ENCODE results near the gene FBRS.

The FBRS gene

DNA sequence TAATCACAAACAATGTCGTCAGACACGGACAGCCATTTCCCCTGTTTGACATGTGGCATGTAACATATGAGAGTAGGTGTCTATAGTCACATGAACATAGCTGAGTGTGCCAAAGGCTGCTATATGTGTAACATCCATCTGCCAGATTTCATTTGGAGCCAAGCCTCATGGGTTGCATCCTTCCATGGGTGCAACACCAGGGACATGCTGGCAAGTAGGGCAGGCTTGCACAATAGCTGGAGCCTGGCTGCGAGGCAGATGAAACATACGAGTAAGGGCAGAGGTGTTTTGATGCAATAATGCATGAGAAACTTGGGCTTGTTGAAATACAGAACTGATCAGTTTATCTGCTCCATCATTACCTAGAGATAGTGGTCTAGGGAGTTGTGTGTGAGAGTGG, 39.0 kb upstream of the FBRS start:
- DNase-seq (ENCODE audit: extremely low spot score) = no peak
- CTCF ChIA-PET = interaction anchor here (0.8 to 2.6 kb wide), 2 partner anchors 10 to 62 kb away, joined by 3 to 15 read pairs; no protein-coding TSS in a partner anchor
- TF ChIP-seq ELF4 (IDR thresholded peaks at IDR 0.05) (no peak), HDGF (IDR thresholded peaks at IDR 0.05; ENCODE audit: borderline replicate concordance) (no peak), FOXM1 (IDR thresholded peaks at IDR 0.05; ENCODE audit: borderline replicate concordance) (no peak), LEF1 (IDR thresholded peaks at IDR 0.05; ENCODE audit: borderline replicate concordance) (no peak), CTBP1 (IDR thresholded peaks at IDR 0.05; ENCODE audit: borderline replicate concordance) (no peak), SUZ12 (IDR thresholded peaks at IDR 0.05) (no peak), SP1 (IDR thresholded peaks at IDR 0.05) (no peak), FOXA1 (IDR thresholded peaks at IDR 0.05) (no peak), FOXK2 (IDR thresholded peaks at IDR 0.05) (no peak)
- POLR2A ChIA-PET = interaction anchor here (0.7 to 2.2 kb wide), 9 partner anchors 7 to 189 kb away, joined by 3 to 14 read pairs (median 4); partner anchors contain the start of genes DCTPP1, FBRS, ZNF688 and ZNF689

GRCh38 chr16:30619638-30620037, 38.6 kb upstream of the FBRS start:
- CTCF ChIA-PET = interaction anchor here (0.5 to 2.6 kb wide), 4 partner anchors 9 to 187 kb away, joined by 3 to 15 read pairs (median 3); partner anchors contain the start of gene ZNF689
- no peak for DNase-seq (ENCODE audit: extremely low spot score)
- POLR2A ChIA-PET = interaction anchor here (0.7 to 2.2 kb wide), 8 partner anchors 8 to 190 kb away, joined by 3 to 14 read pairs (median 4); partner anchors contain the start of genes DCTPP1, FBRS, ZNF688 and ZNF689
- no peak for TF ChIP-seq FOXK2 (IDR thresholded peaks at IDR 0.05)
- TF ChIP-seq ZNF384 (IDR thresholded peaks at IDR 0.05) = no peak
- no peak for TF ChIP-seq FOXA1 (IDR thresholded peaks at IDR 0.05)
- TF ChIP-seq BHLHE40 (IDR thresholded peaks at IDR 0.05; ENCODE audit: borderline replicate concordance) = no peak
- no peak for TF ChIP-seq PKNOX1 (IDR thresholded peaks at IDR 0.05)
- TF ChIP-seq HDGF (IDR thresholded peaks at IDR 0.05; ENCODE audit: borderline replicate concordance) = no peak
- TF ChIP-seq CTBP1 (IDR thresholded peaks at IDR 0.05; ENCODE audit: borderline replicate concordance) = no peak
- TF ChIP-seq SUZ12 (IDR thresholded peaks at IDR 0.05) = no peak
- TF ChIP-seq ARNT (IDR thresholded peaks at IDR 0.05) = no peak
- no peak for TF ChIP-seq FOXM1 (IDR thresholded peaks at IDR 0.05; ENCODE audit: borderline replicate concordance)
- TF ChIP-seq TARDBP (IDR thresholded peaks at IDR 0.05) = no peak
- no peak for TF ChIP-seq ELF4 (IDR thresholded peaks at IDR 0.05)
- TF ChIP-seq L3MBTL2 (conservative IDR thresholded peaks at IDR 0.05) = no peak
- TF ChIP-seq SP1 (IDR thresholded peaks at IDR 0.05) = no peak
- no peak for TF ChIP-seq LEF1 (IDR thresholded peaks at IDR 0.05; ENCODE audit: borderline replicate concordance)
- no peak for TF ChIP-seq NFRKB (IDR thresholded peaks at IDR 0.05)

DNA sequence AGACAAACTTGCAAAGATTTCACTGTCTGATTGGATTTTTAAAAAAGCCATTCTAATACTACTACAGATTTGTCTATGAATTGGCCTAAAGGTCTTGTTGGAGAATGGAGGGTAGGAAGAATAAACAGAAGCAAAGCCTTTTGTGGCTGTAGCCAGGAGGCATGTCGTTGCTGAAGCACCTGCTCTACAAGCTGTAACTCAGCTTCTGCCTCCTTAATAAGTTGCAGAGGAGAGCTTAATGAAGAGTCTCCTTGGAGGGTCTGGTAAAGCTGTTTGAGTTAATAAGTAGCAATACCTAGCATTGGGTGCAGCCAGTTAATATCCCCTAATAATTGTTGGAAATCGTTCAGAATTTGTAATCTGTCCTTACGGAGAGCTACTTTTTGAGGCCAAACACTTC, 38.1 kb upstream of the FBRS start:
- CTCF ChIA-PET = interaction anchor here (0.5 to 2.6 kb wide), 7 partner anchors 9 to 461 kb away, joined by 3 to 15 read pairs (median 3); partner anchors contain the start of genes DCTPP1 and ZNF689

DNA sequence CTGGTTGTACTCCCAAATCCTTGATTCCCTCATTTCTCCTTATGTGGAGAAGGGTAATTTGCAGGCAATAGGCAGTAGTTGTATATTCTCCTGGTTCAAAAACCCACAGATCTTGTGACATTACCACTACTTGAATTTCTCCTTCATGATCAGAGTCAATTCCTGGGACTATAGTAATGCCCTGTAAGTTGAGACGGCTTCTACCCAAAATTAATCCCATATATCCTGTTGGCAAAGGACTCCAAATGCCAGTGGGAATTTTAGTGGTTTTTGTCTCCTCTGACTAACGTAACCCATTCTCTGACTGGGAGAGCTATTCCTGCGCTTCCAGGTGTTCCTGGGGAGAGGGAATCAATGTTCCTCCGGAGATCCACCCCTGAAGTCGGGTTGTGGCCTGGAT, 36.5 kb upstream of the FBRS start:
- CTCF ChIA-PET = interaction anchor here (1.5 kb wide), 2 partner anchors 10 to 23 kb away, joined by 3 read pairs; no protein-coding TSS in a partner anchor
- DNase-seq (ENCODE audit: extremely low spot score) = no peak

More for the DNA sequence above, 38.1 kb upstream of the FBRS start:
- DNase-seq (ENCODE audit: extremely low spot score) = no peak
- TF ChIP-seq SP1 (IDR thresholded peaks at IDR 0.05) = no peak
- no peak for TF ChIP-seq FOXK2 (IDR thresholded peaks at IDR 0.05)
- no peak for TF ChIP-seq FOXM1 (IDR thresholded peaks at IDR 0.05; ENCODE audit: borderline replicate concordance)
- no peak for TF ChIP-seq ARNT (IDR thresholded peaks at IDR 0.05)
- TF ChIP-seq L3MBTL2 (conservative IDR thresholded peaks at IDR 0.05) = no peak
- TF ChIP-seq ZNF384 (IDR thresholded peaks at IDR 0.05) = no peak
- no peak for TF ChIP-seq CTBP1 (IDR thresholded peaks at IDR 0.05; ENCODE audit: borderline replicate concordance)
- TF ChIP-seq HDGF (IDR thresholded peaks at IDR 0.05; ENCODE audit: borderline replicate concordance) = no peak
- TF ChIP-seq FOXA1 (IDR thresholded peaks at IDR 0.05) = no peak
- TF ChIP-seq SUZ12 (IDR thresholded peaks at IDR 0.05) = no peak
- TF ChIP-seq NFRKB (IDR thresholded peaks at IDR 0.05) = no peak
- TF ChIP-seq BHLHE40 (IDR thresholded peaks at IDR 0.05; ENCODE audit: borderline replicate concordance) = no peak
- TF ChIP-seq PKNOX1 (IDR thresholded peaks at IDR 0.05) = no peak
- no peak for TF ChIP-seq LEF1 (IDR thresholded peaks at IDR 0.05; ENCODE audit: borderline replicate concordance)
- POLR2A ChIA-PET = interaction anchor here (0.7 to 2.2 kb wide), 9 partner anchors 8 to 190 kb away, joined by 3 to 14 read pairs (median 4); partner anchors contain the start of genes DCTPP1, FBRS, ZNF688 and ZNF689

GRCh38 chr16:30622455-30623032, 35.7 kb upstream of the FBRS start:
- TF ChIP-seq PKNOX1 (IDR thresholded peaks at IDR 0.05) (no peak), FOXA1 (IDR thresholded peaks at IDR 0.05) (no peak), HDGF (IDR thresholded peaks at IDR 0.05; ENCODE audit: borderline replicate concordance) (no peak), SUZ12 (IDR thresholded peaks at IDR 0.05) (no peak), CTBP1 (IDR thresholded peaks at IDR 0.05; ENCODE audit: borderline replicate concordance) (no peak), ARNT (IDR thresholded peaks at IDR 0.05) (no peak), BHLHE40 (IDR thresholded peaks at IDR 0.05; ENCODE audit: borderline replicate concordance) (no peak), FOXK2 (IDR thresholded peaks at IDR 0.05) (no peak), NFRKB (IDR thresholded peaks at IDR 0.05) (no peak), FOXM1 (IDR thresholded peaks at IDR 0.05; ENCODE audit: borderline replicate concordance) (no peak), LEF1 (IDR thresholded peaks at IDR 0.05; ENCODE audit: borderline replicate concordance) (no peak), L3MBTL2 (conservative IDR thresholded peaks at IDR 0.05) (no peak), SP1 (IDR thresholded peaks at IDR 0.05) (no peak), ELF4 (IDR thresholded peaks at IDR 0.05) (no peak), TARDBP (IDR thresholded peaks at IDR 0.05) (no peak), ZNF384 (IDR thresholded peaks at IDR 0.05) (no peak)
- CTCF ChIA-PET = interaction anchor here (0.6 to 1.5 kb wide), 3 partner anchors 24 to 581 kb away, joined by 3 read pairs; no protein-coding TSS in a partner anchor
- POLR2A ChIA-PET = interaction anchor here (1.7 to 2.2 kb wide), 3 partner anchors 8 to 28 kb away, joined by 4 to 7 read pairs (median 5); partner anchors contain the start of genes PRR14 and ZNF689
- no peak for DNase-seq (ENCODE audit: extremely low spot score)

More for the DNA sequence above, 36.5 kb upstream of the FBRS start:
- POLR2A ChIA-PET = interaction anchor here (1.0 to 1.9 kb wide), 2 partner anchors 12 to 29 kb away, joined by 4 to 6 read pairs; partner anchors contain the start of genes PRR14 and ZNF689
- TF ChIP-seq CTBP1 (IDR thresholded peaks at IDR 0.05; ENCODE audit: borderline replicate concordance) = no peak
- no peak for TF ChIP-seq ARNT (IDR thresholded peaks at IDR 0.05)
